Measurements from ENCODE around the gene AADAT.

DNA sequence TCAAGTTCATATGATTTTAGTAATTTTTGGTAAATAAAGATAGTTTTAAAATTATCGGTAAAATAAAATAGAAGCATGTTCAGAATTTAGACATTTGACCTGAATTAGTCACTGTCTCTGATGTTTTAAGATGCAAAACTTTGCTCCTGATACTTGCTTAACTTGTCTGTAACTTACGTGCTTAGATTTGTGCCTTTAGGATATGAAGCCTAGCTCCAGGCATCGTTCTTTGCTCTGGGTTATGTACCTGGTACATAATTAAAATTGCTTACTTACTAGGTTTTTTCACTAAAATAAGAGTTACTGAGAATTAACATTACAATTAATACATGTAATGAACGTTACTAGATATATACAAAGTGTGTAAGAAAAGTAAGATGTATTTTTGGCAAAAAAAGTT is 24.9 kb upstream of the AADAT start:
- TF ChIP-seq, protein P1, sequence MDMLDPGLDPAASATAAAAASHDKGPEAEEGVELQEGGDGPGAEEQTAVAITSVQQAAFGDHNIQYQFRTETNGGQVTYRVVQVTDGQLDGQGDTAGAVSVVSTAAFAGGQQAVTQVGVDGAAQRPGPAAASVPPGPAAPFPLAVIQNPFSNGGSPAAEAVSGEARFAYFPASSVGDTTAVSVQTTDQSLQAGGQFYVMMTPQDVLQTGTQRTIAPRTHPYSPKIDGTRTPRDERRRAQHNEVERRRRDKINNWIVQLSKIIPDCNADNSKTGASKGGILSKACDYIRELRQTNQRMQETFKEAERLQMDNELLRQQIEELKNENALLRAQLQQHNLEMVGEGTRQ (IDR thresholded peaks at IDR 0.05), result no peak
- TF ChIP-seq CTCF (IDR thresholded peaks at IDR 0.05) (no peak), RAD21 (conservative IDR thresholded peaks at IDR 0.05 in 1 of 2, IDR thresholded peaks at IDR 0.05 in 1 of 2) (no peak), POLR2A (IDR thresholded peaks at IDR 0.05; ENCODE audit: low read length) (no peak)
- TF ChIP-seq, protein P2, sequence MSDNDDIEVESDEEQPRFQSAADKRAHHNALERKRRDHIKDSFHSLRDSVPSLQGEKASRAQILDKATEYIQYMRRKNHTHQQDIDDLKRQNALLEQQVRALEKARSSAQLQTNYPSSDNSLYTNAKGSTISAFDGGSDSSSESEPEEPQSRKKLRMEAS (IDR thresholded peaks at IDR 0.05), result no peak
